HepG2 (cell line): Measurements from ENCODE around the gene SNRPD3. TPM values are rescaled to one million over a fixed set of nuclear protein-coding genes. Genes with fewer than 3 reads are reported as not detected.
A peak's percentile ranks its signal among the peaks of the same experiment; 100 is the strongest.

ENCODE experiments used
- ATF4 ChIP-seq, 2 experiments: fragments of 450-650 bp in 1 of 2; sonication (generic) in 1 of 2; formaldehyde crosslinking; IDR thresholded peaks; 2 replicates each; pipeline versions ENCODE4 v1.5.0 to v1.8.0; 2020 to 2022; ENCODE audit warnings: mild to moderate bottlenecking in 1 of 2, missing genetic modification reagents in 1 of 2
- CREB1 ChIP-seq, 2 experiments: fragments of 450-650 bp in 1 of 2; IDR thresholded peaks; 2 replicates each; pipeline ENCODE4 v1.6.1; 2016 to 2017; ENCODE audit warnings: control low read depth in 1 of 2, mild to moderate bottlenecking in 1 of 2, missing compliant biosample characterization in 1 of 2, missing genetic modification characterization in 1 of 2
- KLF16 ChIP-seq, 2 experiments: sonication (generic) in 1 of 2; formaldehyde crosslinking in 1 of 2; IDR thresholded peaks; 2 replicates each; pipeline versions ENCODE4 v1.6.1 to v1.8.0; 2016 to 2023; ENCODE audit warnings: missing genetic modification reagents in 2 of 2, missing compliant biosample characterization in 1 of 2
- NFYB ChIP-seq: sonication (generic); formaldehyde crosslinking; IDR thresholded peaks from 2 replicates; pipeline ENCODE4 v1.4.0; 2020; ENCODE audit warnings: missing genetic modification reagents
- PRDM15 ChIP-seq: sonication (generic); formaldehyde crosslinking; IDR thresholded peaks from 2 replicates; pipeline ENCODE4 v1.4.0; 2020; ENCODE audit warnings: missing genetic modification reagents
- SP4 ChIP-seq: sonication (generic); formaldehyde crosslinking; IDR thresholded peaks from 2 replicates; pipeline ENCODE4 v1.8.1; 2023; ENCODE audit warnings: mild to moderate bottlenecking, missing genetic modification reagents
- TFDP2 ChIP-seq: sonication (generic); formaldehyde crosslinking; IDR thresholded peaks from 2 replicates; pipeline ENCODE4 v1.4.0; 2020; ENCODE audit warnings: missing genetic modification reagents
- TRIM24 ChIP-seq: sonication (generic); formaldehyde crosslinking; IDR thresholded peaks from 2 replicates; pipeline ENCODE4 v1.8.0; 2022; ENCODE audit warnings: mild to moderate bottlenecking, missing genetic modification reagents
- ZC3H4 ChIP-seq: sonication (generic); formaldehyde crosslinking; IDR thresholded peaks from 2 replicates; pipeline ENCODE4 v1.4.0; 2020; ENCODE audit warnings: missing genetic modification reagents, borderline replicate concordance
- ZFP36L1 ChIP-seq: sonication (generic); formaldehyde crosslinking; IDR thresholded peaks from 2 replicates; pipeline ENCODE4 v1.8.0; 2022; ENCODE audit warnings: mild to moderate bottlenecking, missing genetic modification reagents, moderate library complexity
- ZFP37 ChIP-seq: sonication (generic); formaldehyde crosslinking; IDR thresholded peaks from 2 replicates; pipeline ENCODE4 v1.4.0; 2020; ENCODE audit warnings: missing genetic modification reagents, borderline replicate concordance
- ZFYVE20 ChIP-seq: sonication (generic); formaldehyde crosslinking; IDR thresholded peaks from 2 replicates; pipeline ENCODE4 v1.8.0; 2023; ENCODE audit warnings: low read depth, mild to moderate bottlenecking, moderate library complexity, missing genetic modification reagents, borderline replicate concordance
- ZNF20 ChIP-seq: sonication (generic); formaldehyde crosslinking; IDR thresholded peaks from 2 replicates; pipeline ENCODE4 v1.4.0; 2020; ENCODE audit warnings: mild to moderate bottlenecking, moderate library complexity, missing genetic modification reagents
- ZNF230 ChIP-seq: sonication (generic); formaldehyde crosslinking; IDR thresholded peaks from 2 replicates; pipeline ENCODE4 v1.4.0; 2020; ENCODE audit warnings: mild to moderate bottlenecking, missing genetic modification reagents
- ZNF260 ChIP-seq: sonication (generic); formaldehyde crosslinking; IDR thresholded peaks from 2 replicates; pipeline ENCODE4 v1.4.0; 2020; ENCODE audit warnings: missing genetic modification reagents, low read depth, mild to moderate bottlenecking, borderline replicate concordance
- ZNF605 ChIP-seq: sonication (generic); formaldehyde crosslinking; IDR thresholded peaks from 2 replicates; pipeline ENCODE4 v1.8.0; 2022; ENCODE audit warnings: mild to moderate bottlenecking, missing genetic modification reagents
- ZNF674 ChIP-seq: sonication (generic); formaldehyde crosslinking; IDR thresholded peaks from 2 replicates; pipeline ENCODE4 v1.5.0; 2020; ENCODE audit warnings: low read depth, mild to moderate bottlenecking, missing genetic modification reagents
- ZXDC ChIP-seq: sonication (generic); formaldehyde crosslinking; IDR thresholded peaks from 2 replicates; pipeline ENCODE4 v1.5.0; 2020; ENCODE audit warnings: mild to moderate bottlenecking, missing genetic modification reagents
- polyA plus RNA-seq, 8 experiments: library from polyadenylated mRNA; depleted of rRNA in 3 of 8; stranded (reverse) in 7 of 8; unstranded in 1 of 8; fragments of >200 nt; fragmentation: Illumina TruSeq in 4 of 8; extraction: Trizol in 4 of 8; gene quantifications; 2 replicates each; pipeline versions ENCODE4 v1.2.1 to v1.2.3, GENCODE V29; 2011 to 2016; ENCODE audit warnings: low read depth in 4 of 8, missing spikeins in 1 of 8, mixed read lengths in 1 of 8; ENCODE audit not compliant: insufficient read depth in 1 of 8
- total RNA-seq, 5 experiments: library from RNA; depleted of rRNA; stranded (reverse); fragments of >200 nt; fragmentation: Illumina TruSeq; extraction: Trizol; gene quantifications; 2 replicates each; pipeline ENCODE4 v1.2.3, GENCODE V29; 2016; ENCODE audit warnings: low read depth in 1 of 5

SNRPD3 gene
- total and polyA plus RNA-seq, 2 of the 13 experiments (the other 11 are each of a cell fraction or from before 2014, with no cell fraction given) = 110 to 209 TPM

GRCh38 chr22:24583221-24584165 is 27.7 kb downstream of the SNRPD3 start (continued):
- TF ChIP-seq ZFYVE20 = 0 out of 2 replicates have a peak, but pooled peaks have one; percentile 49
- TF ChIP-seq KLF16 (CRISPR knock-in tag; IDR thresholded peaks at IDR 0.05) = 0 out of 4 replicates have a peak, but pooled peaks of 1 of the 2 experiments have one; percentile 74
- 0 out of 2 replicates have a peak, but pooled peaks have one; percentile 52 for TF ChIP-seq SP4 (CRISPR knock-in tag)
- TF ChIP-seq ZNF605 = peak; percentile 70; the same call in 1 of the 2 replicates
- no peak for TF ChIP-seq ZC3H4 (CRISPR knock-in tag)
- no peak for TF ChIP-seq ZNF20 (CRISPR knock-in tag)
- no peak for TF ChIP-seq TRIM24 (CRISPR knock-in tag)
- TF ChIP-seq NFYB (CRISPR knock-in tag) = no peak
- no peak for TF ChIP-seq ZNF260 (CRISPR knock-in tag)
- TF ChIP-seq ZNF230 (CRISPR knock-in tag) = no peak
- TF ChIP-seq CREB1 (IDR thresholded peaks at IDR 0.05) = peak; percentile 7; the same call in 1 of the 2 replicates
- no peak for TF ChIP-seq CREB1 (CRISPR knock-in tag; IDR thresholded peaks at IDR 0.05)
- TF ChIP-seq ZFP36L1 (CRISPR knock-in tag) = no peak
- peak; percentile 28; the same call in 1 of the 2 replicates for TF ChIP-seq TFDP2 (CRISPR knock-in tag)
- TF ChIP-seq ZXDC (CRISPR knock-in tag) = no peak
- TF ChIP-seq ZFP37 (CRISPR knock-in tag) = no peak
- no peak for TF ChIP-seq ZNF674 (CRISPR knock-in tag)
- no peak for TF ChIP-seq ATF4 (CRISPR knock-in tag; IDR thresholded peaks at IDR 0.05)
- no peak for TF ChIP-seq PRDM15 (CRISPR knock-in tag)
